Common myeloid progenitor, CD34-positive (primary cell): ENCODE measurements around the gene C10orf71.

Experiments used
- CTCF ChIA-PET: fragments of 350-600 bp; sonication (Branson Sonifier 250); formaldehyde crosslinking; loops from one replicate; lab custom pipeline; 2021; ENCODE audit warnings: antibody characterized with exemption; lab: Charles Lee
- POLR2A ChIA-PET: fragments of 350-600 bp; sonication (Branson Sonifier 250); formaldehyde crosslinking; loops from one replicate; lab custom pipeline; 2021; ENCODE audit warnings: antibody characterized with exemption; lab: Charles Lee
- DNase-seq, 3 donors: peaks; one replicate each; pipeline versions ENCODE4 v3.0.0 to v3.0.0-alpha.2; 2013
- H3K27ac ChIP-seq, 2 experiments: 1 replicate in 1 of 2; 2 replicates in 1 of 2; pipeline ENCODE4 v1.7.0; 2013; ENCODE audit warnings: inconsistent platforms in 2 of 2, low read length in 2 of 2, mild to moderate bottlenecking in 2 of 2, low read depth in 1 of 2, moderate library complexity in 1 of 2; ENCODE audit not compliant: severe bottlenecking in 2 of 2, insufficient read depth in 1 of 2, poor library complexity in 1 of 2
- H3K27me3 ChIP-seq, 5 experiments: replicated peaks in 2 of 5; 1 replicate in 3 of 5; 2 replicates in 2 of 5; pipeline versions ENCODE4 v1.6.1 to v1.7.0; 2013; ENCODE audit warnings: low read length in 4 of 5, mild to moderate bottlenecking in 2 of 5, moderate library complexity in 2 of 5, inconsistent platforms in 1 of 5; ENCODE audit not compliant: insufficient read depth in 5 of 5, control insufficient read depth in 4 of 5
- H3K36me3 ChIP-seq, 4 experiments: 1 replicate in 2 of 4; 2 replicates in 2 of 4; pipeline versions ENCODE4 v1.6.1 to v1.7.0; 2013; ENCODE audit warnings: low read length in 3 of 4, control low read depth in 1 of 4, mild to moderate bottlenecking in 1 of 4; ENCODE audit not compliant: control insufficient read depth in 4 of 4, insufficient read depth in 4 of 4
- H3K4me1 ChIP-seq, 4 experiments: 1 replicate in 3 of 4; 2 replicates in 1 of 4; pipeline versions ENCODE4 v1.6.1 to v1.7.1; 2013; ENCODE audit warnings: low read length in 3 of 4, mild to moderate bottlenecking in 3 of 4, control low read depth in 1 of 4, inconsistent platforms in 1 of 4, moderate library complexity in 1 of 4; ENCODE audit not compliant: control insufficient read depth in 4 of 4, insufficient read depth in 4 of 4; ENCODE audit errors: control extremely low read depth in 1 of 4
- H3K4me3 ChIP-seq, 7 experiments: 1 replicate in 4 of 7; 2 replicates in 3 of 7; pipeline versions ENCODE4 v1.5.1 to v1.7.0; 2013; ENCODE audit warnings: mild to moderate bottlenecking in 7 of 7, low read length in 6 of 7, moderate library complexity in 6 of 7, inconsistent platforms in 2 of 7, low read depth in 2 of 7, control low read depth in 1 of 7; ENCODE audit not compliant: insufficient read depth in 4 of 7, control insufficient read depth in 1 of 7; ENCODE audit errors: extremely low read depth in 1 of 7
- H3K9me3 ChIP-seq, 5 experiments: 1 replicate in 4 of 5; 2 replicates in 1 of 5; pipeline versions ENCODE4 v1.6.1 to v1.7.1; 2013; ENCODE audit warnings: low read length in 4 of 5, mild to moderate bottlenecking in 2 of 5, inconsistent platforms in 1 of 5, low read depth in 1 of 5, moderate library complexity in 1 of 5; ENCODE audit not compliant: control insufficient read depth in 4 of 5, insufficient read depth in 2 of 5; ENCODE audit errors: control extremely low read depth in 1 of 5
- WGBS: methylation state at CpG from one replicate; pipeline ENCODE4 v1.1.5; 2013; ENCODE audit not compliant: insufficient coverage; 5-methylcytosine and 5-hydroxymethylcytosine counted together

The C10orf71 gene

GRCh38 chr10:49333192-49333591, 34.2 kb downstream of the C10orf71 start:
- no peaks in the 10 kb centered on the region for H3K9me3 ChIP-seq
- H3K4me1 ChIP-seq, result no peaks in the 10 kb centered on the region
- H3K27ac ChIP-seq, result no peak overlapping the region
- ChIA-PET POLR2A (no interaction called here), CTCF (no interaction called here)
- no peaks in the 10 kb centered on the region for H3K36me3 ChIP-seq
- H3K4me3 ChIP-seq, result no peak overlapping the region
- peaks cover 0 to 2% (median 0%) of the 10 kb centered on the region in 5 experiments for H3K27me3 ChIP-seq
- WGBS, result 95% methylated on average over 6 of the region's 6 CpGs
- DNase-seq, result no peak

GRCh38 chr10:49334964-49335363, 36.0 kb downstream of the C10orf71 start:
- Histone ChIP-seq H3K9me3 (peaks cover 0 to 1% (median 0%) of the 10 kb centered on the region in 5 experiments), H3K4me1 (no peaks in the 10 kb centered on the region), H3K27me3 (peaks cover 0 to 2% (median 0%) of the 10 kb centered on the region in 5 experiments), H3K27ac (no peak overlapping the region), H3K4me3 (no peak overlapping the region), H3K36me3 (no peaks in the 10 kb centered on the region)
- ChIA-PET CTCF (no interaction called here), POLR2A (no interaction called here)
- no peak for DNase-seq

GRCh38 chr10:49335364-49335972, 36.5 kb downstream of the C10orf71 start:
- WGBS, result 87% methylated on average over 1 of the region's 1 CpG
- POLR2A ChIA-PET, result no interaction called here
- CTCF ChIA-PET, result no interaction called here
- no peak for DNase-seq
- H3K4me3 ChIP-seq, result no peak overlapping the region
- H3K4me1 ChIP-seq, result no peaks in the 10 kb centered on the region
- peaks cover 0 to 2% (median 0%) of the 10 kb centered on the region in 5 experiments for H3K27me3 ChIP-seq
- peaks cover 0 to 1% (median 0%) of the 10 kb centered on the region in 5 experiments for H3K9me3 ChIP-seq
- no peak overlapping the region for H3K27ac ChIP-seq
- no peaks in the 10 kb centered on the region for H3K36me3 ChIP-seq

GRCh38 chr10:49338604-49339003, 39.6 kb downstream of the C10orf71 start:
- 100% methylated on average over 1 of the region's 1 CpG for WGBS
- no peak for DNase-seq
- POLR2A ChIA-PET, result no interaction called here

GRCh38 chr10:49344840-49345239, 45.9 kb downstream of the C10orf71 start:
- POLR2A ChIA-PET, result no interaction called here
- DNase-seq, result no peak
- H3K4me1 ChIP-seq, result no peaks in the 10 kb centered on the region
- no peaks in the 10 kb centered on the region for H3K27me3 ChIP-seq
- no peak overlapping the region for H3K4me3 ChIP-seq
- H3K27ac ChIP-seq, result no peak overlapping the region
- no CpG with 5 or more reads among the region's 2 CpGs for WGBS
- CTCF ChIA-PET, result no interaction called here
- peaks cover 0 to 9% (median 0%) of the 10 kb centered on the region in 5 experiments for H3K9me3 ChIP-seq
- no peaks in the 10 kb centered on the region for H3K36me3 ChIP-seq

More at GRCh38 chr10:49338604-49339003, 39.6 kb downstream of the C10orf71 start:
- no peak overlapping the region for H3K27ac ChIP-seq
- no peaks in the 10 kb centered on the region for H3K27me3 ChIP-seq
- CTCF ChIA-PET, result no interaction called here
- peaks cover 0 to 4% (median 0%) of the 10 kb centered on the region in 5 experiments for H3K9me3 ChIP-seq
- no peaks in the 10 kb centered on the region for H3K36me3 ChIP-seq
- H3K4me3 ChIP-seq, result no peak overlapping the region
- H3K4me1 ChIP-seq, result no peaks in the 10 kb centered on the region

- ChIA-PET CTCF (no interaction called here), POLR2A (interaction anchor here (0.5 kb wide), 1 partner anchor 11 kb away, joined by 3 read pairs; no protein-coding TSS in a partner anchor)
- Histone ChIP-seq H3K4me1 (no peaks in the 10 kb centered on the region), H3K27me3 (peaks cover 0 to 1% (median 0%) of the 10 kb centered on the region in 5 experiments), H3K4me3 (no peak overlapping the region), H3K27ac (no peak overlapping the region), H3K9me3 (peaks cover 0 to 13% (median 2%) of the 10 kb centered on the region in 5 experiments), H3K36me3 (no peaks in the 10 kb centered on the region)
- 93% methylated on average over 3 of the region's 4 CpGs for WGBS
- no peak for DNase-seq
These were observed 48.4 kb downstream of the C10orf71 start for GRCh38 chr10:49347342-49347741.

GRCh38 chr10:49347827-49348226, 48.9 kb downstream of the C10orf71 start:
- ChIA-PET CTCF (no interaction called here), POLR2A (no interaction called here)
- H3K36me3 ChIP-seq, result no peaks in the 10 kb centered on the region
- no peak for DNase-seq
- H3K27ac ChIP-seq, result no peak overlapping the region
- H3K4me1 ChIP-seq, result no peaks in the 10 kb centered on the region
- peaks cover 0 to 13% (median 2%) of the 10 kb centered on the region in 5 experiments for H3K9me3 ChIP-seq
- no peak overlapping the region for H3K4me3 ChIP-seq
- H3K27me3 ChIP-seq, result peaks cover 0 to 2% (median 0%) of the 10 kb centered on the region in 5 experiments
- WGBS, result 77% methylated on average over 3 of the region's 3 CpGs
